ENCODE results near the gene LUC7L.
"Not testable (repeated sequence)": the region's sequence is repeated elsewhere in the genome, so short reads cannot be mapped to it uniquely, and the experiment has no call there.

The LUC7L gene

GRCh38 chr16:249431-249830 lies 20.2 kb upstream of the LUC7L start:
- Histone ChIP-seq H3K27me3 (ENCODE audit: control insufficient read depth, insufficient read depth, low read length) (no peaks in the 10 kb centered on the region), H3K27ac (ENCODE audit: low read length) (no peak overlapping the region), H3K4me1 (ENCODE audit: control insufficient read depth, insufficient read depth, low read length) (no peaks in the 10 kb centered on the region)

GRCh38 chr16:247027-247426 lies 17.8 kb upstream of the LUC7L start:
- Histone ChIP-seq H3K36me3 (ENCODE audit: control insufficient read depth, insufficient read depth, low read length) (no peaks in the 10 kb centered on the region), H3K27me3 (ENCODE audit: control insufficient read depth, insufficient read depth, low read length) (no peaks in the 10 kb centered on the region), H3K4me1 (ENCODE audit: control insufficient read depth, insufficient read depth, low read length) (no peaks in the 10 kb centered on the region), H3K9me3 (ENCODE audit: control insufficient read depth, insufficient read depth, low read length) (no peaks in the 10 kb centered on the region), H3K4me3 (ENCODE audit: low read length) (no peak overlapping the region), H3K27ac (ENCODE audit: low read length) (no peak overlapping the region)
- WGBS (ENCODE audit: insufficient coverage, insufficient read length), result 100% methylated on average over 1 of the region's 12 CpGs
- DNase-seq (ENCODE audit: low read depth, low spot score), result no peak

More at GRCh38 chr16:249431-249830, 20.2 kb upstream of the LUC7L start:
- no peak for DNase-seq (ENCODE audit: low read depth, low spot score)
- Histone ChIP-seq H3K9me3 (ENCODE audit: control insufficient read depth, insufficient read depth, low read length) (no peaks in the 10 kb centered on the region), H3K4me3 (ENCODE audit: low read length) (no peak overlapping the region), H3K36me3 (ENCODE audit: control insufficient read depth, insufficient read depth, low read length) (no peaks in the 10 kb centered on the region; the same call in 1 of the 2 replicates)
- no CpG with 5 or more reads among the region's 12 CpGs for WGBS (ENCODE audit: insufficient coverage, insufficient read length)

GRCh38 chr16:245105-245504 lies 15.9 kb upstream of the LUC7L start:
- no peaks in the 10 kb centered on the region for H3K4me1 ChIP-seq (ENCODE audit: control insufficient read depth, insufficient read depth, low read length)

GRCh38 chr16:243348-243747 lies 14.1 kb upstream of the LUC7L start:
- Histone ChIP-seq H3K4me3 (ENCODE audit: low read length) (no peak overlapping the region), H3K9me3 (ENCODE audit: control insufficient read depth, insufficient read depth, low read length) (no peaks in the 10 kb centered on the region), H3K36me3 (ENCODE audit: control insufficient read depth, insufficient read depth, low read length) (no peaks in the 10 kb centered on the region), H3K4me1 (ENCODE audit: control insufficient read depth, insufficient read depth, low read length) (no peaks in the 10 kb centered on the region), H3K27ac (ENCODE audit: low read length) (no peak overlapping the region), H3K27me3 (ENCODE audit: control insufficient read depth, insufficient read depth, low read length) (no peaks in the 10 kb centered on the region)
- DNase-seq (ENCODE audit: low read depth, low spot score), result no peak
- WGBS (ENCODE audit: insufficient coverage, insufficient read length), result no CpG with 5 or more reads among the region's 4 CpGs

More at GRCh38 chr16:245105-245504, 15.9 kb upstream of the LUC7L start:
- Histone ChIP-seq H3K27me3 (ENCODE audit: control insufficient read depth, insufficient read depth, low read length) (no peaks in the 10 kb centered on the region), H3K4me3 (ENCODE audit: low read length) (no peak overlapping the region), H3K36me3 (ENCODE audit: control insufficient read depth, insufficient read depth, low read length) (no peaks in the 10 kb centered on the region), H3K9me3 (ENCODE audit: control insufficient read depth, insufficient read depth, low read length) (no peaks in the 10 kb centered on the region), H3K27ac (ENCODE audit: low read length) (no peak overlapping the region)
- DNase-seq (ENCODE audit: low read depth, low spot score), result no peak
- no CpG with 5 or more reads among the region's 9 CpGs for WGBS (ENCODE audit: insufficient coverage, insufficient read length)

GRCh38 chr16:242281-242680 lies 13.0 kb upstream of the LUC7L start:
- Histone ChIP-seq H3K4me1 (ENCODE audit: control insufficient read depth, insufficient read depth, low read length) (no peaks in the 10 kb centered on the region), H3K27me3 (ENCODE audit: control insufficient read depth, insufficient read depth, low read length) (no peaks in the 10 kb centered on the region), H3K4me3 (ENCODE audit: low read length) (no peak overlapping the region), H3K9me3 (ENCODE audit: control insufficient read depth, insufficient read depth, low read length) (no peaks in the 10 kb centered on the region), H3K27ac (ENCODE audit: low read length) (no peak overlapping the region), H3K36me3 (ENCODE audit: control insufficient read depth, insufficient read depth, low read length) (no peaks in the 10 kb centered on the region)
- WGBS (ENCODE audit: insufficient coverage, insufficient read length), result no CpG with 5 or more reads among the region's 10 CpGs
- no peak for DNase-seq (ENCODE audit: low read depth, low spot score)

- Histone ChIP-seq H3K9me3 (ENCODE audit: control insufficient read depth, insufficient read depth, low read length) (no peaks in the 10 kb centered on the region), H3K36me3 (ENCODE audit: control insufficient read depth, insufficient read depth, low read length) (no peaks in the 10 kb centered on the region), H3K27ac (ENCODE audit: low read length) (no peak overlapping the region), H3K4me1 (ENCODE audit: control insufficient read depth, insufficient read depth, low read length) (no peaks in the 10 kb centered on the region), H3K4me3 (ENCODE audit: low read length) (no peak overlapping the region), H3K27me3 (ENCODE audit: control insufficient read depth, insufficient read depth, low read length) (no peaks in the 10 kb centered on the region)
- WGBS (ENCODE audit: insufficient coverage, insufficient read length), result no CpG with 5 or more reads among the region's 8 CpGs
- no peak for DNase-seq (ENCODE audit: low read depth, low spot score)
Measured at GRCh38 chr16:240559-240958, 11.3 kb upstream of the LUC7L start.

- H3K36me3 ChIP-seq (ENCODE audit: control insufficient read depth, insufficient read depth, low read length), result no peaks in the 10 kb centered on the region
- no peaks in the 10 kb centered on the region for H3K4me1 ChIP-seq (ENCODE audit: control insufficient read depth, insufficient read depth, low read length)
- no peaks in the 10 kb centered on the region for H3K27me3 ChIP-seq (ENCODE audit: control insufficient read depth, insufficient read depth, low read length)
- WGBS (ENCODE audit: insufficient coverage, insufficient read length), result no CpG with 5 or more reads among the region's 3 CpGs
- no peak overlapping the region for H3K27ac ChIP-seq (ENCODE audit: low read length)
- H3K4me3 ChIP-seq (ENCODE audit: low read length), result no peak overlapping the region
- DNase-seq (ENCODE audit: low read depth, low spot score), result no peak
- no peaks in the 10 kb centered on the region for H3K9me3 ChIP-seq (ENCODE audit: control insufficient read depth, insufficient read depth, low read length)
Measured at GRCh38 chr16:239948-240277, 10.7 kb upstream of the LUC7L start.

- Histone ChIP-seq H3K27ac (ENCODE audit: low read length) (no peak within 1 kb of the TSS), H3K27me3 (ENCODE audit: control insufficient read depth, insufficient read depth, low read length) (no peaks in the 10 kb centered on the region), H3K36me3 (ENCODE audit: control insufficient read depth, insufficient read depth, low read length) (no peaks in the 10 kb centered on the region), H3K4me3 (ENCODE audit: low read length) (peak within 1 kb of the TSS; percentile 82), H3K4me1 (ENCODE audit: control insufficient read depth, insufficient read depth, low read length) (no peaks in the 10 kb centered on the region), H3K9me3 (ENCODE audit: control insufficient read depth, insufficient read depth, low read length) (no peaks in the 10 kb centered on the region)
- WGBS (ENCODE audit: insufficient coverage, insufficient read length), result no CpG with 5 or more reads among the region's 85 CpGs
- peak; percentile 84 for DNase-seq (ENCODE audit: low read depth, low spot score)
Measured at GRCh38 chr16:234468-235305, 5.4 kb upstream of the LUC7L start, which contains the start of gene FAM234A. Gene FAM234A (plus strand): TSS chr16:234821. CDS start chr16:254414, 19,593 bp downstream.

- no peaks in the 10 kb centered on the region for H3K4me1 ChIP-seq (ENCODE audit: control insufficient read depth, insufficient read depth, low read length)
- no peak overlapping the region for H3K27ac ChIP-seq (ENCODE audit: low read length)
- H3K9me3 ChIP-seq (ENCODE audit: control insufficient read depth, insufficient read depth, low read length), result no peaks in the 10 kb centered on the region
- no peak overlapping the region for H3K4me3 ChIP-seq (ENCODE audit: low read length)
- DNase-seq (ENCODE audit: low read depth, low spot score), result no peak
- H3K36me3 ChIP-seq (ENCODE audit: control insufficient read depth, insufficient read depth, low read length), result peaks cover 6% of the 10 kb centered on the region
- H3K27me3 ChIP-seq (ENCODE audit: control insufficient read depth, insufficient read depth, low read length), result no peaks in the 10 kb centered on the region
- WGBS (ENCODE audit: insufficient coverage, insufficient read length), result no CpG with 5 or more reads among the region's 22 CpGs
Measured at GRCh38 chr16:230949-231348, 1.7 kb upstream of the LUC7L start.

- not testable (repeated sequence) for H3K36me3 ChIP-seq (ENCODE audit: control insufficient read depth, insufficient read depth, low read length); H3K9me3 ChIP-seq (ENCODE audit: control insufficient read depth, insufficient read depth, low read length); H3K27me3 ChIP-seq (ENCODE audit: control insufficient read depth, insufficient read depth, low read length); DNase-seq (ENCODE audit: low read depth, low spot score); H3K4me3 ChIP-seq (ENCODE audit: low read length); H3K27ac ChIP-seq (ENCODE audit: low read length); H3K4me1 ChIP-seq (ENCODE audit: control insufficient read depth, insufficient read depth, low read length)
- WGBS (ENCODE audit: insufficient coverage, insufficient read length), result no CpG with 5 or more reads among the region's 18 CpGs
Measured at GRCh38 chr16:230351-230750, 1.1 kb upstream of the LUC7L start.

- Histone ChIP-seq H3K9me3 (ENCODE audit: control insufficient read depth, insufficient read depth, low read length) (no peaks in the 10 kb centered on the region), H3K27me3 (ENCODE audit: control insufficient read depth, insufficient read depth, low read length) (no peaks in the 10 kb centered on the region), H3K27ac (ENCODE audit: low read length) (no peak overlapping the region), H3K4me1 (ENCODE audit: control insufficient read depth, insufficient read depth, low read length) (no peaks in the 10 kb centered on the region), H3K36me3 (ENCODE audit: control insufficient read depth, insufficient read depth, low read length) (peaks cover 7% of the 10 kb centered on the region), H3K4me3 (ENCODE audit: low read length) (no peak overlapping the region)
- DNase-seq (ENCODE audit: low read depth, low spot score), result no peak
- WGBS (ENCODE audit: insufficient coverage, insufficient read length), result no CpG with 5 or more reads among the region's 22 CpGs
Measured at GRCh38 chr16:229731-230281, 557 bp upstream of the LUC7L start.
